CD4-positive, alpha-beta T cell treated with Interleukin-15 for 1 hour (primary cell): ENCODE measurements around the gene FCGR1A.
"Not testable (repeated sequence)": the region's sequence is repeated elsewhere in the genome, so short reads cannot be mapped to it uniquely, and the experiment has no call there.

Experiments
- DNase-seq: peaks from one replicate; pipeline ENCODE4 v3.0.0-alpha.2; 2020

The FCGR1A gene

DNA sequence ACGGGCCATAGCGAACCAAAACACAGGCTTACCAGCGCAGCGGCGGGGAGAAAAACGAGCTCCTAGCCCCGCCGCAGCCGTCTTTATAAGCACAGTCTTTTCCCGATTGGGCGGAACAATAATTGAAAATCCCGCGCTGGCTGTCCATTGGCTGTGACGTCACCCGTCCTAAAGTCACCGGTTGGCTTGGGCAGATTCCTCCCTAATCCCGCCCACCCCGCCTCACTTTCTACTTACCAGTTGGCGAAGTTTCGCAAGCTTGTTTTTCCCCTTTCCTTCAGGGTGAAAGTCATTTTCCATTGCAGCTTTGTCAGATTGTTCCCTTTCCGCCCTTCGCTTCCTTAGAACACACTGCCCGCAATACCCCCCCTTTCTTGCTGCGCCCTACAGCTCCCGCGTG, 58.7 kb downstream of the FCGR1A start:
- not testable (repeated sequence) for DNase-seq
